GM19351 (cell line): ENCODE data around the gene C1orf94.

Experiments used
- ATAC-seq: cut with Tn5 transposase; IDR thresholded peaks from one replicate; pipeline ENCODE4 v1.9.1; 2021; ENCODE audit warnings: mild to moderate bottlenecking, moderate library complexity; ENCODE audit not compliant: unreplicated experiment

C1orf94 gene

GRCh38 chr1:34176830-34177603 lies at the start of gene C1orf94:
Gene C1orf94 (plus strand): TSS chr1:34176907. CDS start chr1:34177790, 883 bp downstream.
- no peak for ATAC-seq

GRCh38 chr1:34127006-34128000 lies 49.4 kb upstream of the C1orf94 start:
- ATAC-seq, result no peak

- no peak for ATAC-seq
Measured at GRCh38 chr1:34128186-34128889, 48.4 kb upstream of the C1orf94 start.

GRCh38 chr1:34129630-34130029 lies 47.1 kb upstream of the C1orf94 start:
- no peak for ATAC-seq

- ATAC-seq, result no peak
Measured at GRCh38 chr1:34130306-34130705, 46.4 kb upstream of the C1orf94 start.

GRCh38 chr1:34131396-34132160 lies 45.1 kb upstream of the C1orf94 start:
- ATAC-seq, result no peak

GRCh38 chr1:34132161-34132420 lies 44.6 kb upstream of the C1orf94 start:
- ATAC-seq, result no peak

GRCh38 chr1:34137411-34137810 lies 39.3 kb upstream of the C1orf94 start:
- ATAC-seq, result no peak

GRCh38 chr1:34140011-34140676 lies 36.6 kb upstream of the C1orf94 start:
- ATAC-seq, result no peak

GRCh38 chr1:34143975-34144374 lies 32.7 kb upstream of the C1orf94 start:
- ATAC-seq, result no peak

GRCh38 chr1:34144766-34145165 lies 31.9 kb upstream of the C1orf94 start:
- no peak for ATAC-seq

- no peak for ATAC-seq
Measured at GRCh38 chr1:34147301-34147700, 29.4 kb upstream of the C1orf94 start.

GRCh38 chr1:34149501-34149900 lies 27.2 kb upstream of the C1orf94 start:
- no peak for ATAC-seq

GRCh38 chr1:34153246-34153645 lies 23.5 kb upstream of the C1orf94 start:
- ATAC-seq, result no peak

- no peak for ATAC-seq
Measured at GRCh38 chr1:34155860-34156259, 20.8 kb upstream of the C1orf94 start.

- ATAC-seq, result no peak
Measured at GRCh38 chr1:34156739-34157138, 20.0 kb upstream of the C1orf94 start.

GRCh38 chr1:34162852-34163766 lies 13.6 kb upstream of the C1orf94 start:
- ATAC-seq, result peak; percentile 89

GRCh38 chr1:34163792-34164731 lies 12.6 kb upstream of the C1orf94 start:
- no peak for ATAC-seq
